Fibroblast of peridontal ligament (primary cell): ENCODE measurements around the gene ATP6V1B1.

Experiments used
- DNase-seq: peaks from one replicate; pipeline ENCODE4 v3.0.0-alpha.2; 2010; ENCODE audit errors: extremely low read depth

The ATP6V1B1 gene

DNA sequence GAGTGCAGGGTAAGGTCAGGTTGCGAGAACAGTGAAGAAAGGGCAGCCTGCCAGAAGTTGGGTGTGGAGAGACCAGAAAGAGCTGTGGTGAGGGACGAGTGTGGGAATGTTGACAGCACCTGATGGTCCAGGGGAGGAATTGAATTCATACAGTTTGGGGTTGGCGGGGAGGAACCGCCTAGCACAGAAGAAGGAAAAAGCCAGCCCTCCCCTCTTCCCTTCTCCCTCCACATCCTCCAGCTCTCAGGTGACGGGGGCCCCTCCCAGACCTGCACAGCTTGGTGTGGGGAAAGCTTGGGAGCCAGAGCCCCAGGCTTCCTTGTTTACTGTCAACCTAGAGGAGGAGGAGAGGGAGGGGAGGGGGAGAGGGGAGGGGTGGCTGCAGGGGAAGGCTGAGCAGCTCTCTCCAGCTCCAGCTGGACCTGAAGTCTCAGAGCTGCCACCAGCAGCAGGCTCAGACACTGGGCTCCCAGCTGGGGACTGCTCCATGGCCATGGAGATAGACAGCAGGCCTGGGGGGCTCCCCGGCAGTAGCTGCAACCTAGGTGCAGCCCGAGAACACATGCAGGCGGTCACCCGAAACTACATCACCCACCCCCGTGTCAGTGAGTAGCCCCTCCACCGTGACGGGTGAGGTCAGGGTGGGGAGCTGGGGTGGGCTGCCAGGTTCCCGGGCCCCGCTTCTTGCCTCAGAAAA is at the start of gene ATP6V1B1:
Gene ATP6V1B1, plus strand, starts transcription at position 433 of the 697 bp plus-strand sequence. Its CDS starts 55 bp downstream, at position 488.
- DNase-seq, result no peak

GRCh38 chr2:70886541-70886987 is 49.1 kb upstream of the ATP6V1B1 start:
- no peak for DNase-seq

DNA sequence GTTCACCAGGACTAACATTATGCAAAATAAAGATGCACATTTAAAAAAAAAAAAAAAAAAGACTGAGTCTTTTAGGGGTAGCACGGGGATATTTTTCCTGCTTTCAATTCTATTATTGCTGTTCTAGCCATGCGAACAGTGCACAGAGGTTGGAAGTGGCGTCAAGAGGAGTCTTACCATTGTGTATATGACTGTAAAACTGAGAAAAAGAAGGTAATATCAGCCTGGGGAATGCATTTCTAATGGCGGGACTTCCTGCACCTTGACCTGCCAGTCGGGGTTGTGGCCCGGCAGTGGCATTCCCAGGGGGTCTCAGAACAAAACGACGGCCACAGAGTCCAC is 48.5 kb upstream of the ATP6V1B1 start:
- no peak for DNase-seq

- DNase-seq, result no peak
Observed at GRCh38 chr2:70887550-70888246, 48.0 kb upstream of the ATP6V1B1 start.

- DNase-seq, result no peak
Observed at GRCh38 chr2:70888366-70888922, 47.3 kb upstream of the ATP6V1B1 start.

- DNase-seq, result no peak
Observed at GRCh38 chr2:70888923-70889715, 46.6 kb upstream of the ATP6V1B1 start.

- no peak for DNase-seq
Observed at GRCh38 chr2:70889716-70890037, 46.0 kb upstream of the ATP6V1B1 start.

DNA sequence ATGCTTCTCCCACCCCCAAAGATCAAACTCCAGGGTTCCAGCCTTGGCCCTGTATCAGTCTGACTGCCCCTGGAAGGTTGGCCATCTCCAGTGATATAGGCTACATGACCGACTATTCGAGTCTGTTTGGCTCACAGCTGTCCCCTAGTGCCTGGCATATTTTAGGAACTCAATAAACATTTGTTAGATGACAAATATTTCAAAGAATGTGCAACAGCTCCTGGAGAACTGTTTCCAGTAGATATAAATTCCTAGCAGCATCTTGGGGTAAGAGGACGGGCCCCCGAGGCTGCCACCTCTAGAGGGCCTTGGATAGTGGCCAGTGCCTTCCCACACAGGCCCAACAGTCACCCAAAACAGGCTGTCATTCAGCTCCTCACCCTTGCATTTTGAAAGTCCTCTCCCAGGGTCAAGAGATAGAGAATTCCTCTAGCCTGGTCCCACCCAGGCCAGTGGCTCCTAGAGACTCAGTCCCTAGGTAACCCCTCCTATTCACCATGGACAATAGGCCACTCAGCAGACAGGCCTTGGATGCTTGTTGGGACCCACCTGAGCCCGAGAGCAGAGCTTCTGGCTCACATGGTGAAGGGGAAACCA is 45.1 kb upstream of the ATP6V1B1 start:
- DNase-seq, result no peak

DNA sequence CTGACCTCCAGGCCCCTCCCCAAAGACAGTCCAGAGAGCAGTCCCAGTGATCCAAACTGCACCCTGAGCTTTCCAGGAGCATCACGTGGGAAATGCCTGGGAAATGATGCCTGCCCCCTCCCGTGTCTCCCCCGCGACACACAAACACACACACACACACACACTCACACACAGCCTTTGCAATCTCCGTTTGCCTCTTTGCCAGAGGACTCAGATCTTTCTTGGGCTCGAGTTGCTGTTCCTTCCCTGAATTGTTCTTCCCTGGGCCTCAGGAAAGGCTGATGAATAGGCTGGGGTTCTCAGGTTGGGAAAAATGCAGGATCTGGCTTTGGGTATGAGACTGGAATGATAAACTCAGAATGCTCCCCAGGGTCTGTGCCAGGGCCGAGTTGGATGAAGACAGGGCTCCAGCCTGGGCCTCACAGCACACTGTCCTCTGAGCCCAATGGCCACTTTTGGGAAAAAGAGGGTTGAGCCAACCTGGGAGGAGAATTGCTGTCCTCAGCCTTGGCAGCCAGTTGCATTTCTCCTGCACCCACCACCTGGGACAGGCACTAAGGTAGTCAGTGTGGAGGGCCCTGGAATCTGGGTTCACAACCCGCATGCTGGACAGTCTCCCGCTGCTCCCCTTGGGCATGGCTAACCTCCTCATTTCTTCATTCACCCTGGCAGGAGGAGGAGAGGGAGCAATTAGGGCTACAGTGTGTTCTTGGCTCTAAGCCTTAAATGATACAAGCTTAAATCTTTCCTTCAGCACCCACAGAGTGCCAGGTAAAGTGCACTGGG is 43.9 kb upstream of the ATP6V1B1 start:
- DNase-seq, result no peak

GRCh38 chr2:70892750-70893149 is 43.0 kb upstream of the ATP6V1B1 start:
- DNase-seq, result no peak

DNA sequence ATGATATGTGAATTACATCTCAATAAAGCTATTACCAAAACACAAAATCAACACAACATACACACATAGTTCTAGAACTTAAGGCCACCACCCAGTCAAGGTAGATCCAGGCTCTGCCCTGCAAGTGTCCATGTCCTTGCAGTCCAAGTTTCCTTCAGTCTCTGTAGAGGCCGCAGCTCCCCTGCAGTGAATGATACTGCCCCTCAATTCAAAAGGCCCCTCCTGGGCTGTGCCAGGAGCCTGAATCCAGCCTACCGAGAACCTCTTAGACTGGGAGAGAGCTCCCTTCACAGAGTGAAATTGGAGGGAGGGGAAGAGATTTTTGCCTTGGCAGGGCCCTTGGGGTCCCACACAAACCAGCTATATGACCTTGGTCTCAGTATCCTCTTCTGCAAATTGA is 42.5 kb upstream of the ATP6V1B1 start:
- no peak for DNase-seq

GRCh38 chr2:70894765-70895164 is 40.9 kb upstream of the ATP6V1B1 start:
- no peak for DNase-seq

DNA sequence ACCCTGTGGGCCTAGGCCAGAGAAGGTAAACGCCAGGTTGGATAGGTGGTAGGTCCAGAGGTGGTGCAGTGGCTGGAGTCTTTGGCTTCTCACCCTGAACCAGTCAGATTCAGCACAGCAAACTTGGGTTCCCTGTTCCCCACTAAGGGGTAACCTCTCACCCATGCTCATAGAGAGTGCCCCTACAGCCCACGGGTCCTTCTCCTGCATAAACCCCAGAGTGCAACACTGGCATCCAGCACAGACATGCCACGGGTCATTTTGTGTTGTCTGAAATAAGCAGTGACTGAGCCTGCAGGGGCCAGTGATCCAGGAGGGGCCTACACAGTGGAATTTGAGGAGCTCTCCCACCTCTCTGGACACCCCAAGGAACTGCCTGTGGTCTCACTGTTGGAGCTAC is 40.5 kb upstream of the ATP6V1B1 start:
- DNase-seq, result no peak

- no peak for DNase-seq
Observed at GRCh38 chr2:70895998-70896764, 39.5 kb upstream of the ATP6V1B1 start.

DNA sequence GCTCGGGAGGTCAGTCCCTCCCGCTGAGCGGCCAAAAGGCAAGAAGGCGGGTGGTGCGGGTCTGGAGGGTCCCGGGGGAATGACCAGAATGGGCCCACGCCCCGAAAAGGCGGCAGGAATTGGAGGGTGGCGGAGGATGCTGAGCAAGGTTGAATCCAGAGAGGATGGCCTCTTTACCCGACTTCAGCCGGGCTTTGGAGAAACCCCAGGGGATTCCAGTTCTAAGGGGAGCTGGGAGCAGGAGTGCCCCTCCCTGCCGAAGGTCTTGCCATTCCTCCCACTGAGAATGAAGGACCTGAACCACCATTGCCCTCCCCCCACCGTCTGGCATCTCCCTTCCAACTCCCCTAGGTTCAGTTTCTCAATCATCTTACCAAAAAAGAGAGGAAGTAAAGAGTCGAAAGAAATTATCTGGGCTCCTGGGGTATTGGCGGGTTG is 38.9 kb upstream of the ATP6V1B1 start:
- DNase-seq, result no peak

DNA sequence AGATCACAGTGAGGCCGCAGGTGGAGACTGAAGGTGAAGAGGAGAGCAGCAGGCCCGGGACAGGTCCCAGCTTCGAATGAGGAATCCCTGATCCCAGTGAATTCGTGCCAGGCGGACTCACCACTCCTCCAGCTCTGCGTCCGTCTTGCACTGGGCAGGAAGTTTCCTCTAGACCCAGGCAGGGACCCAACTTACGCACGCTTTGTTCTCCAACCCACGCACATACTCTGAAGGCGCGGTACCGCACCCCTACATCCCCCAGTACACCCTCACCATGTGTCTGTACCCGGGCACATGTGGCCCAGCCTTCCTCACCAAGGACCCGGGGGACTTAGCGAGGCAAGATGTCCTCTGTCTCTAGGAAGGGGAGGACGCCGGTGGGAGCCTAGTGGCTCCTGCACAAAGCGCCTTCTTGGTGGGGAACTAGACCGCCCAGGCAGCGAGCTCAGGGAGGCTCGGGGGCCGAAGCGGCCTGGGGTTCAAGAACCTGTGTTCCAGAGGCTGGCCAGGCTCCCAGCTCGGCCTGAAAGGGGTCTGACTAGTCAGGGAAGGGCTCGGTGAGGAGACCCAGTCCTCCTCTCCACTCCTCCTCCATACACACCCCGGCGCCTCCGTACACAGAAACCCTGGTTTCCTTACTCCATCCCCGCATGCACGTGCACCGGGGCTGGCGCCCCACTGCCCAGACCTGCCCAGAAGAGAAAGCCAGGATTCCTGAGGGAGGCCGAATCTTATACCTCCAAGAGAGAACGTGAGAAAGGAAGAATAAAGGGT is 38.3 kb upstream of the ATP6V1B1 start:
- no peak for DNase-seq

DNA sequence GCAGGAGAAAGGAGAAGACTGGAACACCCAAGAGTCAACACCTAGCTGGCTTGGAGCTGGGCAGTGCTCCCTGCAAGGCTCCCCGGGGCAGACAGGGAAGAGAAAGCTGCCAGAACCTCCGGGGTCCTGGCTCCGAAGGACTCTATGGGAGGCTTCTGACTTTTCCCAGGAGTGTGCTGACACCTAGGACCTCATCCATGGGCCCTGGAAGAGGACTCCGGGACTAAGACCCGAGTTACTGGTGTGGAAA is 37.8 kb upstream of the ATP6V1B1 start:
- DNase-seq, result no peak

GRCh38 chr2:70898363-70899240 is 37.1 kb upstream of the ATP6V1B1 start:
- no peak for DNase-seq
